Neural cell (in vitro differentiated cells): Measurements from ENCODE around the gene SMPX. TPM values are rescaled to one million over a fixed set of nuclear protein-coding genes. Genes with fewer than 3 reads are reported as not detected.

Source experiments
- H2AFZ ChIP-seq: fragments of 200-600, 300-800 bp; sonication (generic), shearing (Covaris generic); 2 replicates; pipeline ENCODE4 v1.6.0; 2014; ENCODE audit warnings: low read depth, mild to moderate bottlenecking, antibody characterized with exemption, low read length, moderate library complexity
- H3F3A ChIP-seq: fragments of 200-600 bp; shearing (Covaris generic); 2 replicates; pipeline ENCODE4 v1.6.1; 2016; ENCODE audit warnings: mild to moderate bottlenecking, moderate library complexity, mixed read lengths, antibody characterized with exemption, low read length; ENCODE audit not compliant: insufficient read depth, poor library complexity, severe bottlenecking
- H3K27ac ChIP-seq: fragments of 200-600, 300-800 bp; sonication (generic), shearing (Covaris generic); 2 replicates; pipeline ENCODE4 v1.5.1; 2014; ENCODE audit warnings: mild to moderate bottlenecking, low read length, moderate library complexity
- H3K27me3 ChIP-seq: fragments of 300-800, 200-600 bp; sonication (generic), shearing (Covaris generic); 2 replicates; pipeline ENCODE4 v1.6.0; 2014; ENCODE audit warnings: mild to moderate bottlenecking, low read depth, low read length, moderate library complexity; ENCODE audit not compliant: insufficient read depth
- H3K36me3 ChIP-seq: fragments of 300-800, 200-600 bp; sonication (generic), shearing (Covaris generic); 2 replicates; pipeline ENCODE4 v1.5.1; 2014; ENCODE audit warnings: mild to moderate bottlenecking, antibody characterized with exemption, low read length, moderate library complexity; ENCODE audit not compliant: insufficient read depth
- H3K4me2 ChIP-seq: fragments of 300-800, 200-600 bp; sonication (generic), shearing (Covaris generic); 2 replicates; pipeline ENCODE4 v1.6.0; 2014; ENCODE audit warnings: mild to moderate bottlenecking, low read length
- H3K4me3 ChIP-seq: fragments of 300-800, 200-600 bp; sonication (generic), shearing (Covaris generic); 2 replicates; pipeline ENCODE4 v1.5.1; 2014; ENCODE audit warnings: mild to moderate bottlenecking, low read length, moderate library complexity
- H3K79me2 ChIP-seq: fragments of 200-600 bp; shearing (Covaris generic); replicated peaks from 2 replicates; pipeline ENCODE4 v1.6.0; 2014; ENCODE audit warnings: mild to moderate bottlenecking, low read length, moderate library complexity; ENCODE audit not compliant: insufficient read depth
- H3K9ac ChIP-seq: fragments of 300-800, 200-600 bp; sonication (generic), shearing (Covaris generic); 2 replicates; pipeline ENCODE4 v1.6.1; 2016; ENCODE audit warnings: mild to moderate bottlenecking, low read length, mixed read lengths
- H3K9me2 ChIP-seq: fragments of 200-600 bp; shearing (Covaris generic); 2 replicates; pipeline ENCODE4 v1.6.1; 2016; ENCODE audit warnings: mild to moderate bottlenecking, low read length, mixed read lengths; ENCODE audit not compliant: insufficient read depth
- H3K9me3 ChIP-seq: fragments of 200-600, 300-800 bp; sonication (generic), shearing (Covaris generic); 2 replicates; pipeline ENCODE4 v1.6.1; 2016; ENCODE audit warnings: mild to moderate bottlenecking, mixed run types, low read length, moderate library complexity, mixed read lengths
- H4K20me1 ChIP-seq: fragments of 200-600 bp; shearing (Covaris generic); 2 replicates; pipeline ENCODE4 v1.6.1; 2016; ENCODE audit warnings: mild to moderate bottlenecking, mixed run types; ENCODE audit not compliant: insufficient read depth
- CTCF ChIP-seq: fragments of 450-650 bp; IDR thresholded peaks from 2 replicates; pipeline ENCODE4 v1.5.1; 2014; ENCODE audit warnings: antibody characterized with exemption, mild to moderate bottlenecking, moderate library complexity; ENCODE audit not compliant: poor library complexity, severe bottlenecking
- EP300 ChIP-seq: fragments of 450-650 bp; conservative IDR thresholded peaks from 2 replicates; pipeline ENCODE4 v1.6.1; 2014; ENCODE audit warnings: antibody characterized with exemption, mild to moderate bottlenecking, moderate library complexity; ENCODE audit not compliant: poor library complexity, severe bottlenecking
- EZH2 ChIP-seq: fragments of 200-600, 300-800 bp; shearing (Covaris generic), sonication (generic); IDR thresholded peaks from 2 replicates; pipeline ENCODE4 v1.6.1; 2014; ENCODE audit warnings: antibody characterized with exemption, low read length, borderline replicate concordance, mild to moderate bottlenecking; ENCODE audit not compliant: insufficient read depth, poor library complexity, severe bottlenecking
- MXI1 ChIP-seq: fragments of 450-650 bp; conservative IDR thresholded peaks from 2 replicates; pipeline ENCODE4 v1.6.1; 2014; ENCODE audit warnings: antibody characterized with exemption, mild to moderate bottlenecking; ENCODE audit not compliant: poor library complexity, severe bottlenecking
- POLR2AphosphoS5 ChIP-seq: IDR thresholded peaks from 2 replicates; pipeline ENCODE4 v1.6.1; 2012
- RAD21 ChIP-seq: fragments of 450-650 bp; conservative IDR thresholded peaks from 2 replicates; pipeline ENCODE4 v1.6.1; 2014; ENCODE audit warnings: antibody characterized with exemption, mild to moderate bottlenecking, moderate library complexity
- SMC3 ChIP-seq: fragments of 450-650 bp; conservative IDR thresholded peaks from 2 replicates; pipeline ENCODE4 v1.6.1; 2014; ENCODE audit warnings: antibody characterized with exemption, mild to moderate bottlenecking, moderate library complexity; ENCODE audit not compliant: poor library complexity
- TAF1 ChIP-seq: IDR thresholded peaks from 2 replicates; pipeline ENCODE4 v1.6.1; 2012; ENCODE audit warnings: low read depth
- polyA plus RNA-seq: library from polyadenylated mRNA; depleted of rRNA; stranded (reverse); fragments of >200 nt; gene quantifications from 2 replicates; pipeline ENCODE4 v1.2.3, GENCODE V29; 2014
- TF ChIP-seq, protein P1 (sequence below): IDR thresholded peaks from 2 replicates; pipeline ENCODE4 v1.6.1; 2012; ENCODE audit warnings: borderline replicate concordance

The SMPX gene
- polyA plus RNA-seq, 1 donor from 2014 or later = 0.53 TPM

- Histone ChIP-seq H4K20me1 (no peaks in the 10 kb centered on the region), H3K4me3 (no peak overlapping the region), H3K9me3 (no peaks in the 10 kb centered on the region), H3K9ac (no peak overlapping the region), H3K36me3 (no peaks in the 10 kb centered on the region), H2AFZ (no peak overlapping the region), H3K9me2 (no peaks in the 10 kb centered on the region), H3K27ac (no peak overlapping the region), H3K4me2 (no peak overlapping the region), H3F3A (no peaks in the 10 kb centered on the region), H3K79me2 (no peaks in the 10 kb centered on the region), H3K27me3 (no peaks in the 10 kb centered on the region)
- no peak for TF ChIP-seq SMC3
- TF ChIP-seq EZH2 = no peak
- no peak for TF ChIP-seq POLR2AphosphoS5
- TF ChIP-seq MXI1 = no peak
- TF ChIP-seq, protein P1, sequence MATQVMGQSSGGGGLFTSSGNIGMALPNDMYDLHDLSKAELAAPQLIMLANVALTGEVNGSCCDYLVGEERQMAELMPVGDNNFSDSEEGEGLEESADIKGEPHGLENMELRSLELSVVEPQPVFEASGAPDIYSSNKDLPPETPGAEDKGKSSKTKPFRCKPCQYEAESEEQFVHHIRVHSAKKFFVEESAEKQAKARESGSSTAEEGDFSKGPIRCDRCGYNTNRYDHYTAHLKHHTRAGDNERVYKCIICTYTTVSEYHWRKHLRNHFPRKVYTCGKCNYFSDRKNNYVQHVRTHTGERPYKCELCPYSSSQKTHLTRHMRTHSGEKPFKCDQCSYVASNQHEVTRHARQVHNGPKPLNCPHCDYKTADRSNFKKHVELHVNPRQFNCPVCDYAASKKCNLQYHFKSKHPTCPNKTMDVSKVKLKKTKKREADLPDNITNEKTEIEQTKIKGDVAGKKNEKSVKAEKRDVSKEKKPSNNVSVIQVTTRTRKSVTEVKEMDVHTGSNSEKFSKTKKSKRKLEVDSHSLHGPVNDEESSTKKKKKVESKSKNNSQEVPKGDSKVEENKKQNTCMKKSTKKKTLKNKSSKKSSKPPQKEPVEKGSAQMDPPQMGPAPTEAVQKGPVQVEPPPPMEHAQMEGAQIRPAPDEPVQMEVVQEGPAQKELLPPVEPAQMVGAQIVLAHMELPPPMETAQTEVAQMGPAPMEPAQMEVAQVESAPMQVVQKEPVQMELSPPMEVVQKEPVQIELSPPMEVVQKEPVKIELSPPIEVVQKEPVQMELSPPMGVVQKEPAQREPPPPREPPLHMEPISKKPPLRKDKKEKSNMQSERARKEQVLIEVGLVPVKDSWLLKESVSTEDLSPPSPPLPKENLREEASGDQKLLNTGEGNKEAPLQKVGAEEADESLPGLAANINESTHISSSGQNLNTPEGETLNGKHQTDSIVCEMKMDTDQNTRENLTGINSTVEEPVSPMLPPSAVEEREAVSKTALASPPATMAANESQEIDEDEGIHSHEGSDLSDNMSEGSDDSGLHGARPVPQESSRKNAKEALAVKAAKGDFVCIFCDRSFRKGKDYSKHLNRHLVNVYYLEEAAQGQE = no peak
- TF ChIP-seq CTCF = no peak
- no peak for TF ChIP-seq EP300
- TF ChIP-seq TAF1 = no peak
- no peak for TF ChIP-seq RAD21
These were observed 29.5 kb downstream of the SMPX start for GRCh38 chrX:21728276-21728968.

GRCh38 chrX:21725916-21726315 is 32.0 kb downstream of the SMPX start:
- Histone ChIP-seq H3K4me3 (no peak overlapping the region), H3K4me2 (no peak overlapping the region), H2AFZ (no peak overlapping the region), H3K9ac (no peak overlapping the region), H3K9me3 (no peaks in the 10 kb centered on the region), H3K36me3 (no peaks in the 10 kb centered on the region), H3K27ac (no peak overlapping the region), H3F3A (no peaks in the 10 kb centered on the region), H3K9me2 (no peaks in the 10 kb centered on the region), H3K79me2 (no peaks in the 10 kb centered on the region), H4K20me1 (no peaks in the 10 kb centered on the region), H3K27me3 (no peaks in the 10 kb centered on the region)
- TF ChIP-seq, protein P1 = no peak
- no peak for TF ChIP-seq SMC3
- TF ChIP-seq EZH2 = no peak
- TF ChIP-seq RAD21 = no peak
- no peak for TF ChIP-seq TAF1
- no peak for TF ChIP-seq POLR2AphosphoS5
- TF ChIP-seq MXI1 = no peak
